HTR-8/SVneo (cell line): ENCODE measurements around the gene ATP2A3.

ENCODE experiments used
- DNase-seq: peaks from one replicate; pipeline ENCODE4 v3.0.0; 2011; ENCODE audit warnings: low spot score, mixed read lengths; ENCODE audit not compliant: insufficient read length
- FAIRE-seq: peaks from 2 replicates; lab custom pipeline; 2011; peaks lifted over from hg19 to GRCh38; lab: Jason Lieb, UNC

ATP2A3 gene

GRCh38 chr17:3974138-3974687 is 10.0 kb upstream of the ATP2A3 start:
- DNase-seq = no peak
- no peak for FAIRE-seq

- DNase-seq = no peak
- FAIRE-seq = peak; percentile 9
Observed at GRCh38 chr17:3973495-3974137, 9.4 kb upstream of the ATP2A3 start.

DNA sequence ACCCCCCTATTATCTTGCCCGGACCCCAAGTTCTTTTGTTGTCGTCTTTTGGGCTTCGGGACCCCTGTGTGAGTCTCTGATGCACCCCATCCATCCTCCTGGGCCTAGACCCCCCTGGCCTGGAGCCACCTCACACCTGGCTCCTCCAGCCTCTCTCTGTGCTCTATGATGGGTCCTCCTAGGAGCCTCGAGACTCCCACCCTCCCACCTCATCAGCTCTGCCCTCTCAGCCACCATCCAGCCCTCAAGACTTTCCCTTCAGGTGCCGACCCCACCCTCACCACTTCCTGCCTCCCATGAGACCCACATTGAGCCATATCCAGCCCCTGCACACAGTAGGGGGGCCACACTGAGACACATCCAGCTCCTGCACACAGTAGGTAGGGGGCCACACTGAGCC is 8.7 kb upstream of the ATP2A3 start:
- DNase-seq (no peak), FAIRE-seq (peak; percentile 42)

DNA sequence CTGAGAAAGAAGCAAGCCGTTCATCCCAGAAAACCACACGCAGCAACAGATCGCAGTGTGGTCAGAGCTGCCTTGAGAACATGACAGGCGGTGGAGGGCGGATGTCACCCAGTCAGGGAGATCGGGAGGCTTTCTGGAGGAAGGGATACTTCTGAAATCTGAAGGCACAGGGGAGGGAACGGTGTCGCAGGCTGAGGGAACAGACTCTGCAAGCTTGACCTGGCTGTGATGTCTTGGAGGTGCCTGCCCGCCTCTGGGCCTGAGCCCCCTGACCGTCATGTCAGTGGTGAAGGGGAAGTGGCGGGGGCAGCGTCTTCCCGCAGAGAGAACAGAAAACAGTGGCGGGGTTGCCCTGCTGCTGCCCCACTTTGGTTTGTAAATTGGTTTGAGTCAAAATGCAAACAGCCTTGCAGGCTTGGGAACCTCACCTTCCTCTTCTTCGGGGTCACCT is 8.1 kb upstream of the ATP2A3 start:
- peak; percentile 48 for FAIRE-seq

GRCh38 chr17:3970668-3971067 is 6.4 kb upstream of the ATP2A3 start:
- DNase-seq (no peak), FAIRE-seq (no peak)

More for the DNA sequence above, 8.1 kb upstream of the ATP2A3 start:
- no peak for DNase-seq

GRCh38 chr17:3969963-3970362 is 5.7 kb upstream of the ATP2A3 start:
- FAIRE-seq = no peak
- no peak for DNase-seq

GRCh38 chr17:3968886-3969524 is 4.8 kb upstream of the ATP2A3 start:
- DNase-seq (no peak), FAIRE-seq (no peak)

- DNase-seq = no peak
- no peak for FAIRE-seq
Observed at GRCh38 chr17:3968015-3968414, 3.8 kb upstream of the ATP2A3 start.

DNA sequence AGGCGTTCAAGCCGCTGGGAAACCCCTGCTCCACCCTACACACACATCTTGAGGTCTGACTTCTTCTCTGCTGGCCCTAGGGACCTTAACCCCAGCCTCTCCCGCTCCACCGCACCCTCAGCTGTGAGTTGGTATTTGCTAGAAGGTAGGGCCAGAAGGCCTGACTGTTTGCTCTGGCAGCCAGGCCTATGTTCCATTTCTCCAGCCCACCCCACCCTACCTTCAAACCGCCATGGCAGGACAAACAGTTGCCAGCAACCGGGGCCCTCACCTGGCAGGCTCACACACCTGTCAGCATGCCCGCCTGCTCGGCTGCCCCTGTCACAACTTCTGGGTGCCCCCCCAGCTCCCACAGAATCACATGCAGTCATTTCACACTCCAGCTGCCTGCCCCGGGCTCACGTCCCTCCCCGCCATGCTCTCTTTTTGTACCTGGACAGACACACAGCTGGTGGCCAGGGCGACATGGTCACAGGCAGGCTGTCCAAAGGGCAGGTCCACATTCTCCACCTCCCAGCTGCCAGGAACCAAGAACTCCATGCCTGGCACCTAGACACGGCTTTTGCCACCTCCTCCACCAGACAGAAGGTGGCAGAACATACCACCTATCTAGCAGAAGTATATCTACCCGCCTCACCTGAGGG is 2.6 kb upstream of the ATP2A3 start:
- DNase-seq (no peak), FAIRE-seq (no peak)

DNA sequence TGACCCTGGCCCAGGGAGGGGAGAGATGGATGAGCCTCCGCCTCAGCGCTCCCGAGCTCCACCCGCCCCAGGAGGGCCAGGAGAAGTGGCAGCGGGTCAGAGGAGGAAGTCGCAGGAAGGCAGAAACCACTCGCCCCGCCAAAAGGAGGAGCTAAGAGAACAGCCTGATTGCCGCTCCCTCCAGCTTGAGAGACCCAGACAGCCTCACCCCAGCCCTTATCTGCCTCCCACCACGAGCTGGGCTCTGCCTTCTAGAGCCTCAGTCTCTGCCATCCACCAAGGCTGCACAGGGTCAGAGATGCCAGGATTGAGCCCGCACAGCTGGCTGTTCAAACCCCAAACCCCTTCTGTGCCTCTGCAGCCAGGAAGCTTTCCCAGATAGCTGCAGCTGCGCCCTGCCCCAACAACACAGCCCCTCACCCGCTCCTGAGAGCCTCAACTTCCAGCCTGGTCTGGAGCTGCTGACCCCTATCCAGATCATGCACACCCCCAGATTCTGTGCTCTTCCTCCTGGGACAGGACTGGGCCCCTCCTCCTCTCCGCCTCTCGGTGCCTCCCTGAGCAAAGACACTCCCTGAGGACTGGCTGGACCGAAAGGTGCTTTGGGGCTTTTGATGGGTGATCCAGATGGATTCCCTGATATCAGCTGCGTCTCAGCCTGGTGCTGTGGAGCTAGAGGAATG is 1.0 kb upstream of the ATP2A3 start:
- FAIRE-seq = peak; percentile 75
- DNase-seq = peak; percentile 76

DNA sequence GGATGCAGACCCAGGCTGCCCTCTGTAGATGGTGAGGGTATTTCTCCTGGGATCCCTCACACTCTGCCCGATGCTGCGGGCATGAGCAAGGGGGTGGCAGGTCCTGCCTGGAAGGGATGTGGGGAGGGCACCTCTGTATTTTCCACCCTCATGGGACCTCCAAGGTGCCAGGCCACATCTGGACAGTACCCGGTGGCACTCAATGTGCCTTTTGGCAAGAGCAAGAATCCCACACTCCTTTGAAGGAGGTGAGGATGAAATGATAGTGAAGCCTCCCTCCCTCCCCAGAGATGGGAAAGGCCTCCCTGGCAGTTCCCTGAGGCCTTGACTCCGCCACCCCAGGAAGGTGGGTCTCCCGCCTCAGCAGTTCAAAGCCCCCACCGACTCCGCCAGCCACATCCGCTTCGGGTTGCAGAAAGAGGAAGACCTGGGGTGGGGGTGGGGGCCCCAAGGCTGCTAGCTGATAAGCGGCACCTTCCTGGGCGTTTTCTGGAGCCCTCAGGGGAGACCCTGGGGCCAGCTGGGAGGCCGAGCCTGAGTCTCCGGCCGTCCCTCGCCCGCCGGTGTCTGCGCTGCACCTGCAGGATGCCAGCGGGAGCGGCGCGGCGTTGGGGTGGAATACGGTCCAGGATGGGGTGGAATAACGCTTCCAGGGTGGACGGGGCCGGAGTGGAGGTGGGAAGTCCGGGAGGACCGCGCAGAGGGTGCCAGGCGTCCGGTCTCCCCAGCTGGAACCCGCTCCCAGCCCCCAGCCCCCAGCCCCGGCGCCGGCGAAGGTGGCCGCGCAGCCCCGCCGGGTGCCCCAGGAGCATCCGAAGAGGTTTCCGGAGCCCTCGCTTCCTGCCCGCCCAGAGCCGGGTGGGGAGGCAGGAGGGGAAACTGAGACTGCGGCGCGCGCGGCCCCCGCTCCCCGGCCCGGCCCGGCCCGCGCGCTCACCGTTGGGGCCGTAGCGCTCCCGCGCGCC is 718 bp downstream of the ATP2A3 start:
- DNase-seq = no peak
- FAIRE-seq = no peak

DNA sequence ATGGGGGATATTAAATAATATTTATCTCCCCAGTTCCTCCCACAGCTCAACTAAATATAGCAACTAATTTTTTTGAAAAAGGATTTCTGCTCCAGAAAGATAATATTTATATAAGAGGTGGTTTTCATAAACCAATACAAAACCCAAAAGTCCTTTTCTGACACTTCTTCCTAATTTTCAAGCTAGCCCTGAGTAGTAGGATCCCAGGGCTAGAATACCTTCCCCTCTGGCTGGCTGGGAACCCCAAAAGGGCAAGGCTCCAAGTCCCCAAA is 1.3 kb downstream of the ATP2A3 start:
- FAIRE-seq = no peak
- DNase-seq = no peak

- FAIRE-seq (no peak), DNase-seq (no peak)
Observed at GRCh38 chr17:3962217-3962964, 1.8 kb downstream of the ATP2A3 start.

DNA sequence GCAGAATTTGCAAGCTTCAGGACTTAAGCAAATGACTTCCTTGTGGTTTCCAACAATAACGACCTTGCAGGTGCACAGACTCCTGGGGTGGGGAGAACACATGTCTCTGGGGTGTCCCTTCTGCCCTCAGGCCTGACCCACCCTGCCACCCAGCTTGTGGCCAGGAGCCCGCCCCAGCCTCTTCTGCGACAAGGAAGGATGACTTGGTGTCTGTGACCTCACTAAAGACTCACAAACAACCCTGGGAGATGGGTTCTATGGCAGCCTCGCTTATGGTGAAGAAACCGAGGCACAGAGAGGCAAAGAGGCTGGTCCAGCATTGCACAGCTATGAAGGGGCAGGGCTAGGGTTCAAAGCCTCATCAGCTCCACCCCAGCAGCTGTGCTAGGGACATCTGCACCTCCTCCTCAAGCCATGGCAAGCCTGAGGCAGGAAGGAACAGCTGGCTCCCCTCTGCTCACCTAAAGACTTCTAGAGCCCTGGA is 2.6 kb downstream of the ATP2A3 start:
- no peak for DNase-seq

DNA sequence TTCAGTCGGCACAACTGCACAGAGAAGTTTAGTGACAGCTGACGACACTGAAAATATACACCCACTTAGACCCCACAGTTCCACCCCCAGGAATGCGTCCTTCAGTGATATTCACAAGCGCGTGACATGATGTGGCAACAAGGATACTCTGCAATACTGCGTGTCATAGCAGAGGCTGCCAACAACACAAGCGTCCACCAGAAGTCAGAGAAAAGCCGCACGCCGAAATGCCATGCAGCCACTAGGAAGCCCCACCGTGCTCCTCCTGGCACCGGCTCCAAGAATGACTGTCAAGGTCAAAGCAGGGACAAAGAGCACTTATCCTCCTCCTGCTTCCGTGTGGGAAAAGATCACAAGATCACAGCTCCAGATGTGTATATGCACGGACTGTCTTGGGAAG is 3.5 kb downstream of the ATP2A3 start:
- peak; percentile 31 for FAIRE-seq
- DNase-seq = no peak

More for the DNA sequence above, 2.6 kb downstream of the ATP2A3 start:
- no peak for FAIRE-seq

- no peak for FAIRE-seq
Observed at GRCh38 chr17:3959921-3960601, 4.2 kb downstream of the ATP2A3 start.

GRCh38 chr17:3959295-3959899 is 4.8 kb downstream of the ATP2A3 start:
- DNase-seq (no peak), FAIRE-seq (no peak)

More at GRCh38 chr17:3959921-3960601, 4.2 kb downstream of the ATP2A3 start:
- no peak for DNase-seq
